Epithelial cell of proximal tubule (primary cell): ENCODE data around the gene IPO4. TPM values are rescaled to one million over a fixed set of nuclear protein-coding genes. Genes with fewer than 3 reads are reported as not detected.

Experiments
- DNase-seq: peaks from one replicate; pipeline ENCODE4 v3.0.0-alpha.2; 2011; ENCODE audit warnings: low read depth
- H3K4me3 ChIP-seq: 2 replicates; pipeline ENCODE4 v1.5.1; 2011; ENCODE audit warnings: low read depth, mild to moderate bottlenecking, low read length
- total RNA-seq: library from RNA; depleted of rRNA; stranded (reverse); fragments of >200 nt; gene quantifications from 2 replicates; pipeline ENCODE4 v1.2.3, GENCODE V29; 2015
- TF ChIP-seq, protein P1 (sequence below): conservative IDR thresholded peaks from 2 replicates; pipeline ENCODE4 v1.5.1; 2012; ENCODE audit warnings: low read depth, mild to moderate bottlenecking, low read length

Gene IPO4
- total RNA-seq, 1 donor from 2014 or later: 60.4 TPM

DNA sequence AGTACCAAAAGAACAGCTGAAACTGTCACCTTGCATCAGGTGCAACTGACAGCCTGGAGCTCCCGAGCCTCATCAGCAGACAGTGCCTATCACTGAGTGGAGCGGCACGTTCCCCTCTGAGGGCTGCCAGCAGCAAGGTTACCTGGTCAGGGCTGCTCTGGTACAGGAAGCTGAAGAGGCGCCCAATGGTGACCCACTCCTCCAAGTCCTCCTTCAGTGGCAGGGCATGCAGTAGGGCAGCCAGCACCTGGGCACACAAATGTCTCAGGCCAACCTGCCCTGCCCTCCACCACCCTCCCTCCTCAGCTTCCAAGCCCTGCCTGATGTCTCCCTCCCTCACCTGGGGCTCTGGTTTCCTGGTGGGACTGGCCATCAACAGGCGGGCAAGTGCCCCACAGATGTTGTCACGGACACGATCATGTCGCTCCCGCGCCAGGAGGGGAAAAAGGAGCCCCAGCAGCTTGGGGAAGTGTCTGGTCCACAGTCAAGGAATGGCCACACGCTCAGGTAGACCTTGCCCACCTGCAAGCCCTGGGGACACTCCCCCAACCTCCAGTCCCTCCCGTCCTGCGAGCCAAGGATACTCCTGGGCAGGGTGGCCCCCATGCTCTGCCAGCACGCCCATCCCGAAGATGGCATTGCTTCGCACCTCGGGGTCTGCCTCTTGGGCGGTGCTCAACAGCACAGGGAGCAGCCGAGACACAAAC, 7.1 kb downstream of the IPO4 start:
- no peak for DNase-seq
- TF ChIP-seq, protein P1, sequence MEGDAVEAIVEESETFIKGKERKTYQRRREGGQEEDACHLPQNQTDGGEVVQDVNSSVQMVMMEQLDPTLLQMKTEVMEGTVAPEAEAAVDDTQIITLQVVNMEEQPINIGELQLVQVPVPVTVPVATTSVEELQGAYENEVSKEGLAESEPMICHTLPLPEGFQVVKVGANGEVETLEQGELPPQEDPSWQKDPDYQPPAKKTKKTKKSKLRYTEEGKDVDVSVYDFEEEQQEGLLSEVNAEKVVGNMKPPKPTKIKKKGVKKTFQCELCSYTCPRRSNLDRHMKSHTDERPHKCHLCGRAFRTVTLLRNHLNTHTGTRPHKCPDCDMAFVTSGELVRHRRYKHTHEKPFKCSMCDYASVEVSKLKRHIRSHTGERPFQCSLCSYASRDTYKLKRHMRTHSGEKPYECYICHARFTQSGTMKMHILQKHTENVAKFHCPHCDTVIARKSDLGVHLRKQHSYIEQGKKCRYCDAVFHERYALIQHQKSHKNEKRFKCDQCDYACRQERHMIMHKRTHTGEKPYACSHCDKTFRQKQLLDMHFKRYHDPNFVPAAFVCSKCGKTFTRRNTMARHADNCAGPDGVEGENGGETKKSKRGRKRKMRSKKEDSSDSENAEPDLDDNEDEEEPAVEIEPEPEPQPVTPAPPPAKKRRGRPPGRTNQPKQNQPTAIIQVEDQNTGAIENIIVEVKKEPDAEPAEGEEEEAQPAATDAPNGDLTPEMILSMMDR: no peak
- H3K4me3 ChIP-seq: no peak overlapping the region

DNA sequence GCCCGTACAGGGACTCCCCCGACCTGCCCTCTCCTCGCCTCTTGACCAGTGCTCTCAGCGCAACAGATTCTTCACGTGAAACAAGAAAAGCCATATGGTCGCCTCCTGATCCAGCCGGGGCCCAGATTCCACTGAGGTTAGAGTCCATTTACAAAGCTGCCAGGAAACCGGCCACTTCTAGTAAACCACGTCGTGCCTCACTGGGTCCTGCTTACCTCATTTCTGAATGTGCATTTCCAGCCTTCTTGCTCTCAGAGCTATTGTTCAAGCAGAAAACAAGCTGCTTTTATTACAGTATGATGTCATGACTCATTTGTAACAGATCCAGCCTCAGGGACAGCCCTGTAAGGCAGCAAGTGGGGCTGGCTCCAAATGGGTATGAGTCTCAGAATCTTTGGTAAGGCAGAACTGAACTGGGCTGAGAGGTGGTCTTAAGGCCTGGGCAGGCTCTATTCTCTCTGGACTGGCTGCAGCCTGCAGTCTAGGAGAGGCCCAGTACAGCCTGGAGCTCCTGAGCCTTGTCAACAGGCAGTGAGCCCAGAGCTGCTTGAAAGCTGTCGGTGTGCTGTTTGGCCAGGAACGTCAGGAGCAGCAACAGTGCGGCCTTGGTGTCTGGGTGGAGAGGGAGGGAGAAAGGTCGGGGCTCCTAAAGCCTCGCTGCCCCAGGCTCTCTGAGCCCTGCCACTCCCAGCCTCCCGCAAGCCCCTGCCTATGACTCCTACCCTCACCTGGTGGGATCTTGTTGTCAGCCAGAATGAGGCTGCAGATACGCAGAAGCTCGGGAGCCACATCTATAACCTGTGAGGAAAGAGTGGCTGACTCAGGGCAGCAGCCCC, 8.4 kb downstream of the IPO4 start:
- DNase-seq: peak; percentile 97
- TF ChIP-seq, protein P1: no peak
- no peak overlapping the region for H3K4me3 ChIP-seq

DNA sequence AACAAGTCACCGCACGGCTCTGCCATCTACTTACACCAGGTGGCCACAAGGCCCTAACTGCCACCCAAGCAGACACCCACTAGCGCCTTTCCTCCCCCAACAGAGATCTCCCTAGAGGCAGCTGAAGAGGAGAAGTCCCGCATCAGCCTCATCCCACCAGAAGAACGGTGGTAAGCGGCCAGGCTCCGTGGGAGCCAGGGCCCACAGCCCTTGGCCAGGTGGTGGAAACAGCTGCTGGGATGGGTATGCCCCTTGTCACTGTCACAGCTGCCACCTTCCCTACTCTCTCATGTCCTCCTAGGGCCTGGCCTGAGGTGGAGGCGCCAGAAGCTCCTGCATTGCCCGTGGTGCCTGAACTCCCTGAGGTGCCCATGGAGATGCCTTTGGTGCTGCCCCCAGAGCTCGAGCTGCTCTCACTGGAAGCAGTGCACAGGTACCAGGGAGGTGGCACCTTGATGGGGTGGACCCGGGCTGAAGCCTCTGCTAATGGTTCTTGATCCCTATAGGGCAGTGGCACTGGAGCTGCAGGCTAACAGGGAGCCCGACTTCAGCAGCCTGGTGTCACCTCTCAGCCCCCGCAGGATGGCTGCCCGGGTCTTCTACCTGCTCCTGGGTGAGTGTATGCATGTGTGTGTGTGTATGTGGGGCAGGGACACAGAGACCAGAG, 9.2 kb downstream of the IPO4 start:
- TF ChIP-seq, protein P1: no peak
- no peak overlapping the region for H3K4me3 ChIP-seq
- DNase-seq: no peak

DNA sequence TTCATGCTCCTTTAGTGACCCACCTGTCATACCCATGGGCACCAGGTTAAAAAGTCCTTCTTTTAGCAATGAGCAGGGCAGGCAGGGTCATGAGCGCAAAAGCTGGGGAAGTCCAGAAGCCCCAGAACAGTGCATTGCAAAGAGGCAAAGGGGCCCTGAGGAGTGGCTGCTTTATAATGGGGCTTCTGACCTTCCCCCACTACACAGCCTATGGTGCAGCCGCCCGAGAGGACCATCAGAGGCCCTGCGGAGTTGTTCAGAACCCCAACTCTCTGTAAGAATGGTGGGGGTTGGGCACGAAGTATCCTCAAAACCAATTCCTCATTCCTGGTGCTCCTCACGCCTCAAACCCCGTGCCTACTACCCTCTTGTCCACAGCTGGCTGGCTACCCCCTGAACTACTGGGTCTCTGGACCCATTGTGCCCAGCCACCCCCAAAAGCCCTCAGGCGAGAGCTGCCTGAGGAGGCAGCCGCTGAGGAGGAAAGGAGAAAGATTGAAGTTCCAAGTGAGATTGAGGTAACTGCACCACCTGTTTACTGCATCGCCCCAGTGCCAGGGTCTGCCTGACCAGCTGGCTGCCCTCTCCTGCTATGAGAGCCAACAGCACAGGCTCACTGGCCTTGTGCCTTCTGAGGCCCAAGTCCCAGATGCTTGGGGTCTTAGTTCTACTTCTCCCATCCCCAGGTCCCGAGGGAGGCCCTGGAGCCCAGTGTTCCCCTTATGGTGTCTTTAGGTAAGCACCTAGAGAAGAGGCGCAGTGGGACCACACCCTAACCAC, 10.0 kb downstream of the IPO4 start:
- no peak overlapping the region for H3K4me3 ChIP-seq
- no peak for DNase-seq
- TF ChIP-seq, protein P1: no peak

DNA sequence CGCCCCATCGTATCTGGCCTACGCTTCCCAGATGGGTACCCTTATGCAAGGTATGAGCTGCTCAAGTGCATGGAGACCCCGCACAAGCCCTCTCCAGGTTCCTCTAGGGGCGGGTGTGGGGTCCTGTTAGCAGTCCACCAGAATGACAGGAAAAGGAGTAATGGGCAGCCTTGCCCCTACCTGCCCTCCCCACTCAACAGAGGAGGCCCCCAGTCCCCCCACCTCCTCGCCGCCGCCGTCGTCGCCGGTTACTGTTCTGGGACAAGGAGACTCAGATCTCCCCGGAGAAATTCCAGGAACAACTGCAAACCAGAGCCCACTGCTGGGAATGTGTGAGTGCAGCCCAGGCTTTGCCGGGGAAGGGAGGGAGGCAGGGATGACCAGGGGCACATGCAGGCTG, 10.7 kb downstream of the IPO4 start:
- H3K4me3 ChIP-seq: no peak overlapping the region
- DNase-seq: no peak
- TF ChIP-seq, protein P1: no peak

DNA sequence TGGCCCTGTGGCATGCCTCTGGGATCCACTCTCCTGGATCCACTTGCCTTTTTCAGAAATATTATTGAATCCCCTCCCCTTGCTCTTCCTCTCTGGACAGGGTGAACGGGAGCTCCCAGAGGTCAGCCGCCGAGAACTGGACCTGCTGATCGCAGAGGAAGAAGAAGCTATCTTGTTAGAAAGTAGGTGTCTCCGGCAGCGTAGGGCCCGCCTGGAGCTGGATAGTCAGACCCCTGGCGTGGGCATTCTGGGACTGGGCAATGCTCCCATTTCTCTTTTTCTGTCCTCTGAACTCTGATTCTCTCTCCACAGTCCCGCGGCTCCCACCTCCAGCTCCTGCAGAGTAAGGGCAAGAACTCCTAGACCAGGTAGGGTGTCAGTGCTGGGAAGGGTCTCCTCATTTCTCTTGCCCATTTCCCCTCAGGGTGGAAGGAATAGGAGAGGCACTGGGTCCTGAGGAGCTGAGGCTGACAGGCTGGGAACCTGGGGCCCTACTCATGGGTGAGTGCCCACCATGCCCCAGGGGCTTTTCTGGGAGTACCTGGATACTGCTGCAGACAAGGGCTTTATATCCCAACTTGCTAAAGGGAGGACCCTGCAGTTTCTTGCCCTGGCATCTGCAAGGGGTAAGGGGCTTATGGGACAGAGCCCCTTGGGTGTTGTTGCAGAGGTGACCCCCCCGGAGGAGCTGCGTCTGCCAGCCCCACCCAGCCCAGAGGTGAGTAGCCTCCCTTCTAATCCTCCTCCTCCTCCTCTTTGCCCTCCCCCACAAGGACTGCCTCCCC, 11.4 kb downstream of the IPO4 start:
- no peak overlapping the region for H3K4me3 ChIP-seq
- no peak for DNase-seq
- TF ChIP-seq, protein P1: no peak
